Skeletal muscle satellite cell (primary cell): ENCODE measurements around the gene DKK1.
A peak's percentile ranks its signal among the peaks of the same experiment; 100 is the strongest.
"Not testable (repeated sequence)": the region's sequence is repeated elsewhere in the genome, so short reads cannot be mapped to it uniquely, and the experiment has no call there.

Source experiments
- H3K27me3 ChIP-seq: 2 replicates; pipeline ENCODE4 v1.7.0; 2013; ENCODE audit warnings: low read length; ENCODE audit not compliant: control insufficient read depth, insufficient read depth
- H3K36me3 ChIP-seq: 2 replicates; pipeline ENCODE4 v1.7.0; 2013; ENCODE audit warnings: mild to moderate bottlenecking, control low read depth, low read length; ENCODE audit not compliant: insufficient read depth
- H3K4me1 ChIP-seq: 2 replicates; pipeline ENCODE4 v1.7.0; 2013; ENCODE audit warnings: low read length; ENCODE audit not compliant: control insufficient read depth, insufficient read depth
- H3K4me2 ChIP-seq: 2 replicates; pipeline ENCODE4 v1.7.0; 2013; ENCODE audit warnings: mild to moderate bottlenecking, low read length
- H3K4me3 ChIP-seq: 2 replicates; pipeline ENCODE4 v1.7.0; 2013; ENCODE audit warnings: low read length
- H3K9ac ChIP-seq: 2 replicates; pipeline ENCODE4 v1.7.0; 2013; ENCODE audit warnings: mild to moderate bottlenecking, low read depth, low read length, moderate library complexity
- H3K9me3 ChIP-seq: replicated peaks from 2 replicates; pipeline ENCODE4 v1.7.0; 2013; ENCODE audit warnings: mild to moderate bottlenecking, control low read depth, low read length

DKK1 gene

DNA sequence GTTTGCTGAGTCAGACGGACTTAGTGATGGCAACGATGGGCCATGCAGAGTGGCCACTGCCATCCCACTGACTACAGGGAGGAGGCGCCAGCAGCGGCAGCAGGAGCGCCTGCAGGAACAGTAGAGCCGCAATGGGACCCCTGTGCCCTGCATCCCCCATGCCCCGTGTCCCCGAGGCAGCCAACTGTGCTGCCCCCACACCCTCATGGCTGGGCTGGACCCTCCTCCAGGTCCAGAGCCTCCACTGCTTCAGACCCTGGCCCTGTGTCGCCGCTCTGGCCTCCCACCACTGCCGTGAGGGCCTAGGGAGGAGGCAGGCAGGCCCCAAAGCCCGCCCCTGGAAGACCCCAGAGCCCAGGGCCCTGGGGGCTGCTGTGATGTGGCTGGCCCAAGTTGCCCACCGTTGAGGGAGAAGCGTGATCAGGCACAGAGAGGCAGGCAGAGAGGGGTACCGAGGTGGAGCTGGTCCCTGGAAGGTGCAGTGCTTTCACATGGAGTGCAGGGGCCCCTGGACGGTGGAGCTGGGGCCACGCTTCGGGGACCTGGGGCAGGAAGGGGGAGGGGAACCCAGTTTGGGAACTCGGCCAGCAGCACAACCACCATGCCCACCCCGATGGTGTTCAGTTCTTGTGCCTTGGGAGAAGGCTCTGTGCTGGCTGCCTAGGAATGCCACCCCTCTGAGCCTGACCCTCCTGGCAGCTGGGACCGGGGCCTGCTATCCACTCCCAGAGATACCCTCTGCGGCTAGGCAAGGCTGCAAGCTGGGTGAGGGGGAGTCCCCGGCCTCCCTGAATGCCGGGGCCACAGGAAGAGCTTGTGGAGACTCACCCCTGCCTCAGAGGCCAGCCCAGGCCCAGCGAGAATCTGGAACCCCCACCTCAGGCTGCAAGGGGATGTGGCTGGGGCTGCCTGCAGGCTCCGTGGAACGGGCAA lies 32.6 kb downstream of the DKK1 start:
- Histone ChIP-seq H3K4me2 (no peak overlapping the region), H3K9ac (no peak overlapping the region), H3K27me3 (no peaks in the 10 kb centered on the region), H3K9me3 (no peaks in the 10 kb centered on the region), H3K36me3 (no peaks in the 10 kb centered on the region), H3K4me1 (peaks cover 4% of the 10 kb centered on the region), H3K4me3 (no peak overlapping the region)

DNA sequence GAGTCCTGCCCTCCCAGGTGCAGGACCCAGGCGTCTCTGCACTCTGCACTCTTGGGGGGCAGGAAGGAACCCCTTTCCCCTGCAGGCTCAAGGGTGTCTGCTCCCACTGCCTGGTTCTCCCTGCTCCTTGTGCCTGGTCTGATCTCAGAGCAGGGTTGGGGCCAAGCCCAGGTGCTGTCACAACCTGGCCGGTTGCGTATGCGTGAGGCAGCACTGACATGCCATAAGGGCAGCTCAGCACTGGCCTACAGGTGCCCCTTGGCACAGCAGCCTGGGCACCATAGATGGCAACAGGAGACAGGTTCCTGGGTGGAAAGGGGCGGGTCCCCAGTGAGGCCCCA lies 33.2 kb downstream of the DKK1 start:
- H3K4me1 ChIP-seq = peaks cover 10% of the 10 kb centered on the region
- no peak overlapping the region for H3K4me3 ChIP-seq
- no peaks in the 10 kb centered on the region for H3K36me3 ChIP-seq
- no peaks in the 10 kb centered on the region for H3K27me3 ChIP-seq
- H3K9ac ChIP-seq = no peak overlapping the region
- no peak overlapping the region for H3K4me2 ChIP-seq
- H3K9me3 ChIP-seq = no peaks in the 10 kb centered on the region

- Histone ChIP-seq H3K4me3 (no peak overlapping the region), H3K4me2 (no peak overlapping the region), H3K9ac (no peak overlapping the region), H3K36me3 (no peaks in the 10 kb centered on the region), H3K9me3 (no peaks in the 10 kb centered on the region), H3K27me3 (no peaks in the 10 kb centered on the region), H3K4me1 (peaks cover 17% of the 10 kb centered on the region)
Observed at GRCh38 chr10:52348037-52348564, 34.0 kb downstream of the DKK1 start.

GRCh38 chr10:52351914-52352330 lies 37.8 kb downstream of the DKK1 start:
- Histone ChIP-seq H3K36me3 (no peaks in the 10 kb centered on the region), H3K27me3 (no peaks in the 10 kb centered on the region), H3K9ac (peak overlapping the region; percentile 60), H3K4me2 (peak overlapping the region; percentile 37), H3K4me1 (peaks cover 30% of the 10 kb centered on the region), H3K9me3 (no peaks in the 10 kb centered on the region), H3K4me3 (no peak overlapping the region)

DNA sequence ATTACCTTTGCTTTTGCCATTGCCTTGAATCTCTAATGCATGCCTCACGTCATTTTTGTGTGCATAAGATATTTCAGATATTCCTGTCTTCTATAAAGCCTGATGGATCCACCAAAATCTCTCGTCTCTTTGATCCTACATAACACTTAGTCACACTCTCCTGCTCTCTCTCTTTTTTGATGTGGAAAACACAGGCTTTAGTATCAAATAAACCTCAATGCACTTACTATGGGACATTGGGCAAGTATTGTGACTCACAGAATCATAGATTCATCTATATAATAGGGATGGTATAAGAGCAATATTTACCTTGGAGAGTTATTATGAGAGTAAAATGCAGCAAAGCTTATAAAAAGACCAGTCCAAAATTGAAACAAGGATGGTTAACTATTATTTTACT lies 39.1 kb downstream of the DKK1 start:
- no peak overlapping the region for H3K4me2 ChIP-seq
- H3K4me1 ChIP-seq = peaks cover 33% of the 10 kb centered on the region
- H3K9ac ChIP-seq = peak overlapping the region; percentile 11
- no peaks in the 10 kb centered on the region for H3K9me3 ChIP-seq
- no peaks in the 10 kb centered on the region for H3K36me3 ChIP-seq
- no peaks in the 10 kb centered on the region for H3K27me3 ChIP-seq
- no peak overlapping the region for H3K4me3 ChIP-seq

- no peaks in the 10 kb centered on the region for H3K9me3 ChIP-seq
- H3K9ac ChIP-seq = peak overlapping the region; percentile 20
- no peaks in the 10 kb centered on the region for H3K36me3 ChIP-seq
- H3K4me2 ChIP-seq = peak overlapping the region; percentile 11
- H3K4me1 ChIP-seq = peaks cover 33% of the 10 kb centered on the region
- H3K27me3 ChIP-seq = no peaks in the 10 kb centered on the region
- H3K4me3 ChIP-seq = no peak overlapping the region
Observed at GRCh38 chr10:52353960-52354394, 39.9 kb downstream of the DKK1 start.

DNA sequence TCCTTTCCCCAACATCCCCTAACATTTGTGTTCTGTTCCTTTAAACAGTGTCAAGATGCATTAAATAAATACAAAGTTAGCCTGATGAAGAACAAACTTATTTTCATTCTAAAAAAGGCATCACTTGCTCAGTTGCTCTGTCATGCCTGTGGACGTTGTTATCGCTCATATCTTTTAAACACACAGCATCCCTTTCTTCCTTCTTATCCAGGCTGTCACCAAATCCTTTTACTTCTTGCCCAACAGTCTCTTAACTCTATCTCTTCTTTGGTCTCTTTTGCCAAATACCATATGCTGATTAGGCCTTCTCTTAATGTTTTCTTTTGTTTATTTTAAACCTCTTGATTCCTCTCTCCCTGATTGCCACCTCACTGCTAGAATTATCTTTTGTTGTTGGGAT lies 43.9 kb downstream of the DKK1 start:
- Histone ChIP-seq H3K4me1 (peaks cover 23% of the 10 kb centered on the region), H3K27me3 (no peaks in the 10 kb centered on the region), H3K36me3 (no peaks in the 10 kb centered on the region), H3K4me2 (no peak overlapping the region), H3K9me3 (no peaks in the 10 kb centered on the region), H3K4me3 (no peak overlapping the region), H3K9ac (no peak overlapping the region)

GRCh38 chr10:52359441-52359840 lies 45.4 kb downstream of the DKK1 start:
- Histone ChIP-seq H3K9me3 (no peaks in the 10 kb centered on the region), H3K9ac (peak overlapping the region; percentile 20), H3K27me3 (no peaks in the 10 kb centered on the region), H3K4me3 (no peak overlapping the region), H3K4me1 (peaks cover 9% of the 10 kb centered on the region), H3K4me2 (no peak overlapping the region), H3K36me3 (no peaks in the 10 kb centered on the region)

DNA sequence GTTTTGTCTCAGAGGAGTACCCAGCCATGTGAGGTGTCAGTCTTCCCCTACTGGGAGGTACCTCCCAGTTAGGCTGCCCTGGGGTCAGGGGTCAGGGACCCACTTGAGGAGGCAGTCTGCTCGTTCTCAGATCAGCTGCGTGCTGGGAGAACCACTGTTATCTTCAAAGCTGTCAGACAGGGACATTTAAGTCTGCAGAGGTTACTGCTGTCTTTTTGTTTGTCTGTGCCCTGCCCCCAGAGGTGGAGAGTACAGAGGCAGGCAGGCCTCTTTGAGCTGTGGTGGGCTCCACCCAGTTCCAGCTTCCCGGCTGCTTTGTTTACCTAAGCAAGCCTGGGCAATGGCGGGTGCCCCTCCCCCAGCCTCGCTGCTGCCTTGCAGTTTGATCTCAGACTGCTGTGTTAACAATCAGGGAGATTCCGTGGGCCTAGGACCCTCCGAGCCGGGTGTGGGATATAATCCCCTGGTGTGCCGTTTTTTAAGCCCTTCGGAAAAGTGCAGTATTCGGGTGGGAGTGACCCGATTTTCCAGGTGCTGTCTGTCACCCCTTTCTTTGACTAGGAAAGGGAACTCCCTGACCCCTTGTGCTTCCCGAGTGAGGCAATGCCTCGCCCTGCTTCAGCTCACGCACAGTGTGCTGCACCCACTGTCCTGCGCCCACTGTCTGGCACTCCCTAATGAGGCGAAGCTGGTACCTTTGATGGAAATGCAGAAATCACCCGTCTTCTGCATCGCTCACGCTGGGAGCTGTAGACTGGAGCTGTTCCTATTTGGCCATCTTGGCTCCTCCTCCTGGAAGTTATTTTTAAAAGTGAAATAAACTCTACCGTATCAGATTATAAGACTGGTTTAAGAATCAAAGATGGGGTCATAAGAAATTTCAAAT lies 51.7 kb downstream of the DKK1 start:
- H3K4me2 ChIP-seq, H3K36me3 ChIP-seq, H3K27me3 ChIP-seq, H3K4me1 ChIP-seq, H3K9ac ChIP-seq, H3K4me3 ChIP-seq, H3K9me3 ChIP-seq: not testable (repeated sequence)
